OCI-LY7 (cell line): ENCODE measurements around the gene VSIR.

Experiments used
- EZH2phosphoT487 ChIP-seq: fragments of 200-600 bp; sonication (generic); IDR thresholded peaks from 2 replicates; pipeline ENCODE4 v1.6.1; 2018; ENCODE audit warnings: low read depth, borderline replicate concordance, mild to moderate bottlenecking, mixed run types, antibody characterized with exemption, low read length, moderate library complexity, mixed read lengths
- TF ChIP-seq, protein P1 (sequence below): fragments of 200-600 bp; sonication (generic); conservative IDR thresholded peaks from 2 replicates; pipeline ENCODE4 v1.5.1; 2014; ENCODE audit warnings: mild to moderate bottlenecking, antibody characterized with exemption, low read length, moderate library complexity, mixed read lengths

DNA sequence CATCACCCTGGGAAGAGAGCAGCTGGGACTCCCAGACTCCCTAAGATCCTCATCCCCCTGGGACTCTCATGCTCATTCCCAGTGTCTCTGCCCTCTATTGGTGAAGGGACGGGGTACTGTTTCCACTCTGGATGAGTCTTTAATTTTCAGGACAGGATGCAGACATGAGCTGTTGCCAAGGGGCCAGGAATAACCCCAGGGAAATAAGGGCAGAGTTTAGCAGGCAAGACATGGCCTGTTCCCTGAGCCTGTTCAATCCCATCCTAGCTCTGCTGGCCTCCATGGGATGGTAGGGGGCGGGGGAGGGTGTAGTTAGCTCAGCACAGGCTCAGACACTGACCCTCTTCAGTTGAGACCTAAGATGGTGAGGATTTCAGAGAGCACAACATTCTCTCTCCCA lies 67.7 kb downstream of the VSIR start:
- TF ChIP-seq, protein P1, sequence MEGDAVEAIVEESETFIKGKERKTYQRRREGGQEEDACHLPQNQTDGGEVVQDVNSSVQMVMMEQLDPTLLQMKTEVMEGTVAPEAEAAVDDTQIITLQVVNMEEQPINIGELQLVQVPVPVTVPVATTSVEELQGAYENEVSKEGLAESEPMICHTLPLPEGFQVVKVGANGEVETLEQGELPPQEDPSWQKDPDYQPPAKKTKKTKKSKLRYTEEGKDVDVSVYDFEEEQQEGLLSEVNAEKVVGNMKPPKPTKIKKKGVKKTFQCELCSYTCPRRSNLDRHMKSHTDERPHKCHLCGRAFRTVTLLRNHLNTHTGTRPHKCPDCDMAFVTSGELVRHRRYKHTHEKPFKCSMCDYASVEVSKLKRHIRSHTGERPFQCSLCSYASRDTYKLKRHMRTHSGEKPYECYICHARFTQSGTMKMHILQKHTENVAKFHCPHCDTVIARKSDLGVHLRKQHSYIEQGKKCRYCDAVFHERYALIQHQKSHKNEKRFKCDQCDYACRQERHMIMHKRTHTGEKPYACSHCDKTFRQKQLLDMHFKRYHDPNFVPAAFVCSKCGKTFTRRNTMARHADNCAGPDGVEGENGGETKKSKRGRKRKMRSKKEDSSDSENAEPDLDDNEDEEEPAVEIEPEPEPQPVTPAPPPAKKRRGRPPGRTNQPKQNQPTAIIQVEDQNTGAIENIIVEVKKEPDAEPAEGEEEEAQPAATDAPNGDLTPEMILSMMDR, result no peak
- TF ChIP-seq EZH2phosphoT487, result no peak
